HG03469 (cell line): ENCODE measurements around the gene RAD54L2.
"Not testable (repeated sequence)": the region's sequence is repeated elsewhere in the genome, so short reads cannot be mapped to it uniquely, and the experiment has no call there.

Experiments
- ATAC-seq: cut with Tn5 transposase; IDR thresholded peaks from one replicate; pipeline ENCODE4 v1.9.1; 2021; ENCODE audit warnings: mild to moderate bottlenecking, moderate library complexity, moderate number of reproducible peaks; ENCODE audit not compliant: unreplicated experiment

The RAD54L2 gene

DNA sequence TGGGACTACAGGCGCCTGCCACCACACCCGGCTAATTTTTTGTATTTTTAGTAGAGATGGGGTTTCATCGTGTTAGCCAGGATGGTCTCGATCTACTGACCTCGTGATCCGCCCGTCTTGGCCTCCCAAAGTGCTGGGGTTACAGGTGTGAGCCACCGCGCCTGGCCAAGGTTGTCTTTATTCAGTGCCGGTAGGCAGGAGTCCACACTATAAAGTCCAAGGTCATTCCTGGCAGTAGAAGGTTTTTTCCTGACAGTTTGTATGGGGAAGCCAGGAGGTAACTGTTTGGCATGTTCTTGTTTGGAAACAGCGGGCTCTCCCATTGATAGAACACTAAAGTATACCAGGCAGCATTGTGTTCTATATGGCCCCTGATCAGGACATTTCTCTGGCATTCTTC is 4.1 kb downstream of the RAD54L2 start:
- not testable (repeated sequence) for ATAC-seq

DNA sequence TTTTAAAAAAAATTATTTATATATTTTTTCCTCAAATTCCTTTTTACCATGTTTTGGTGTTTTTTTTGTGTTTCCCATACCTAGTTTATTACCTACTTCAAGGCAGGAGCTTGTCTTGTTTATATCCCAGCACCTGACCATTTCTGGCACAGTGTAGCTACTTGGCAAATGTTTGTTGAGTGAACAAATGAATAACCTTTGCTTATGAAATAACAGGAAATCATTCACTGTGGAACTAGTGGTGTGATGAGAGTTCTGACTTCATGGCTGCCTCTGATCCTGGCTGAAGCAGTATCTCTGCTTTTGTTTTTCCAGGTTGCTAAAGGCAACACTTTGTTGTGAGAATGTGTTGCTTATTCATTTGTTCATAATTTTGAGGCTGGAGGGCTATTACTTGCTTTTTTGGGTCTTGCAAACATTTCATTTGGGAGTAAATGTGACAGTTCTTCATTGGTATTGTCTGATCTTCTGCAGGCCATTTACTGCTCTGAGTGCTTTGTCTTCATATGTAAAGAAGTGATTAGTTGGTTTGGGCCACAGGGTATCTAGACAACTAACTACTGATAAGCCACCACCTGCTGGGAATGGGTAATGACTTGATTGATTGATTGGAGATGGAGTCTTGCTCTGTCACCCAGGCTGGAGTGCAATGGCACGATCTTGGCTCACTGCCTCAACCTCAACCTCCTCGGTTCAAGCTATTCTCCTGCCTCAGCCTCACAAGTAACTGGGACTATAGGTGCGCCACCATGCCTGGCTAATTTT is 5.7 kb downstream of the RAD54L2 start:
- ATAC-seq = no peak

DNA sequence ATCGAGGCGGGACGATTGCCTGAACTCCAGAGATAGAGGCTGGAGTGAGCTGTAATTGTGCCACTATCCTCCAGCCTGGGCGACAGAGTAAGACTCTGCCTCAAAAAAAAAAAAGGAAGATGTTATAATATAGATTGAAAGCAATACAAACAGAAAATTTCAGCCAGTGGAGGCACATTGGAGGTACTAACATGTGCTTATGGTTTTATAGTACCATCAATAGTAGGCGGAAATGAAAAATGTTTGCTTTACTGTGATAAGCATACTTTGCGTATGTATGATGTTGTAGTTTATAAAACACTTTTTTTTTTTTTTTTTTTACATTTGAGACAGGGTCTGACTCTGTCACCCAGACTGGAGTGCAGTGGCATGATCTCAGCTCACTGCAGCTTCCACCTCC is 8.8 kb downstream of the RAD54L2 start:
- ATAC-seq = no peak

DNA sequence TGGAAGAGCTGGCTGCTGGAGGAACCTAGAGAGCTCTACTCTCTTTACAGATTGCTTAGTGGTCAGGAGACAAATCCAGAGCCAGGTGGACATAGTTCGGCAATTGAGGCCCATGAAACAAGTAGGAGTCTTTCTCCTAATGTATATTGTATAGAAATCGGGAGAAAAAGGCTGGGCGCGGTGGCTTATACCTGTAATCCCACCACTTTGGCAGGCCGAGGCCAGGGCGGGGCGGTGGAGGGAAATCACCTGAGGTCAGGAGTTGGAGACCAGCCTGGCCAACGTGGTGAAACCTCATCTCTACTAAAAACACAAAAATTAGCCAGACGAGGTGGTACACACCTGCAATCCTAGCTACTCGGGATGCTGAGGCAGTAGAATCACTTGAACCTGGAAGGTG is 10.8 kb downstream of the RAD54L2 start:
- no peak for ATAC-seq

DNA sequence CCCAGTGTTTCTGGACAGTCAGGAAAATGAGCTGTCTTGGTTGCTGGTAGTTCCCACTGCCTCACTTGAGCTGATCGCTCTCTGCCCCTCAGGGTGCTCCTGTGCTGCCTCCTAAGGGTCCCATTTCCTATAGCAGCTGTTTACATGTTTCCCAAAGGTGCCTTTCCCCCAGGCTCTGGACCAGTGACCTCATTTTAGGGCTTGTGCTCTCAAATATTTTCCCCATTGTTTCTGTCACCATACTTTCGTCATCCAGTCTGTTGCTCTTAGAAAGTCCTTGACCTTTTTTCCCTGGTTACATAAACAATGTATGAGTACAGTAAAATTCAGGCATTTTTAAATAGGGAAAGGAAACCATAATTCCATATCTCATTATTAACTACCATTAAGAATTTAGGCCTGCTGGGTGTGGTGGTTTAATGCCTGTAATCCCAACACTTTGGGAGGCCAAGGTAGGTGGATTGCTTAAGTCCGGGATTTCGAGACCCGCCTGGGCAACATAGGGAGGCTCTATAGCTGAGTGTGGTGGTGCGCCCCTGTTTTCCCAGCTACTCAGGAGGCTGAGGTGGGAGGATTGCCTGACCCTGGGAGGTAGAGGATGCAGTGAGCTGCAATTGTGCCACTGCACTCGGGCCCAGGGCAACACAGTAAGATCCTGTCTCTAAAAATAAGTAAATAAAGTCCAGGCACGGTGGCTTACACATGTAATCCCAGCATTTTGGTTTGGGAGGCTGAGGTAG is 11.7 kb downstream of the RAD54L2 start:
- no peak for ATAC-seq

DNA sequence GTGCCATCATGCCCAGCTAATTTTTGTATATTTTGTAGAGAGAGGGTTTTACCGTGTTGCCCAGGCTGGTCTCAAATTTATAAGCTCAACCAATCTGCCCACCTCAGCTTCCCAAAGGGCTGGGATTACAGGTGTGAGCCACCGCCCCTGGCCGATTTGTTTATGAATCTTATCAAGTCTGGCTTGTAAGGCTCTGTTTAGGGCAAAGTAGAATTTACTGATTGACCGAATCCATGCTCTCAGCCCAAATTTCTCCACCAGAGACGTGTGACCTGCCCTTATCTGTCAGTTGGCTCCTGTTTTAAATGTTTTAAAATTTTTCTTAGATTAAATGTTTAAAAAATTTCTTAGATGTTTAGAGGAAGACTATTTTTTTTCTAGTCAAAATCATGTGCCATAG is 19.5 kb downstream of the RAD54L2 start:
- no peak for ATAC-seq

DNA sequence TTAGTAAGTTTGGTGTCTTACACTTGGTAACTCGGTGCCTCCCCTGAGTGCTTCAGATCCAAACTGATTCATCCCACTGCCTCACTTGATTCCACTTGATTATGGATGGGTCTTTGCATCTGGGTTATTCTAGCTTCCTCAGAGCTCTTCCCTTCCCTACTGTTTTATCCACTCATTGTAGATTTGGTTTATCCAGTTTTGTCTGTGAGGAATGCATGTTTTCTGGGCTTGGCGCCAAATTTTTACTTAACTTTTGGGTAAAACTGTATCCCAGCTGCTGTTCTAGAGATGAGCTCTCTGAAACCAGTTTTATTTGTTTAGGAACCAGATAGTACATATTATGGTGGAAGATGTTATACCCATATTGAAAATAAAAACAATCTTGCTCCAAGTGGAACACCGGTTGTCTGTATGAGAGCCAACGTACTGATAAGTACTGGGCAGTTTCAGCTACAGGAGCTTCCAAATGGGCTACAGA is 20.9 kb downstream of the RAD54L2 start:
- no peak for ATAC-seq

DNA sequence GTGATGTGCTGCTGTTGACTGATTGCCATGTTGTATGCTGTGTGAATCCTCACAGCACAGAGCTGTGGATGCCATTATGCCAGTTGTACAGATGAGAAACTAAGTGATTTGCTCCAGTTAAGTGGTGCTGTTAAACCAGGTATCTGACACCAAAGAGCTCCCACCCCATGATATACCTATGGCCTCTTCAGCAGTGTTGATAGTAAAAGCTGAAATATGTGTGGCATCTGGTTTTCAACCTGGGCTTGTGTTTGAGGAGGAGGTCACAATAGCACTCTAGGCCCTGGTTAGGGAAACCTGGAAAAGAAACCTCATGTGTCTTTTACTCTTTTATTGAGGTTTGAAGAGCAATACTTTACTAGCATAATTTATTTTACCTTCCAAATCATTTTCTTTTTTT is 21.4 kb downstream of the RAD54L2 start:
- no peak for ATAC-seq

DNA sequence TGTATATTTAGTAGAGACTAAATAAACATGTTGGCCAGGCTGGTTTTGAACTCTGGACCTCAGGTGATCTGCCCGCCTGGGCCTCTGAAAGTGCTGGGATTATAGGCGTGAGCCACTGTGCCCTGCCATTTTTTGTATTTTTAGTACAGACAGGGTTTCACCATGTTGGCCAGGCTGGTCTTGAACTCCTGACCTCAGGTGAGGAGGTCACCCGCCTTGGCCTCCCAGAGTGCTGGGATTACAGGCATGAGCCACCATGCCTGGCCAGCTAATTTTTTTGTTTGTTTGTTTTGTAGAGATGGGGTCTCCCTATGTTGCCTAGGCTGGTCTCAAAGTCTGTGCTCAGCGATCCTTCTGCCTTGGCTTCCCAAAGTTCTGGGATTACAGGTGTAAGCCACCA is 23.9 kb downstream of the RAD54L2 start:
- ATAC-seq = not testable (repeated sequence)

DNA sequence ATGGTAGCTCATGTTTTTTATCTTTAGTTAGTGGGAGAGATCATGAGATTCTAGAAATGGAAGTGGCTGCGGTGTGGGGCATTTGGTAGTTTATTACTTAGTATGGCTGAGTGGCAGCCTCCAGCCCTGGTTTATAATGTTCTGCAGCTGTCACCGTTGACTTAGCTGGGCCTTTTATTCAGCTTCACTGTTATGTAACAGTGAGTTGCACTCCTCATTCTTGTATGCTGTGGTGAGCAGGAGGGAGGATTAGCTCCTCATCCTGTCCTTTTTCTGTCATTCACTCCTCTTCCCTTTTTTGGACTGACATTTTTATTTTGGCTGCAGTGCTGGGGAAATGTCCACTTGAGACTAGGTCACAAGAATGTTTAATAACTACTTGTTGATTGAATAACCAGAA is 29.5 kb downstream of the RAD54L2 start:
- ATAC-seq = no peak

DNA sequence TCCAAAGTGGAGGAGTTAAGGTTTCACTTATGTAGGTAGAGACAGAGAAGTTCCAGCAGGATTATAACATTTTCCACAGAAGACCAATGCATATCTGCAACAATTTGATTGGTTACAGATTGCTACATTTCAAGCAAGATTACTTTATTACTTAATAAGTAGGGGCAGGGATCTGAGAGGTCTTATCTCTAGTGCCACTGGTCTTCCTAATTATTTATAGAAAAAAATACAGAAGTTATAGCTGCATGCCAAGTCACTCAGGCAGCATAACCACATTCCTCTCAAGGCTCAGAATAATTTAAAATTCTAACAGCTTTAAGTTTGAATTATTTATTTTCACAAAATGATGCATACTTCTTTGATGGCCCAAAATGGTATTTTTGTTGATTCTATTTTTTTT is 30.5 kb downstream of the RAD54L2 start:
- ATAC-seq = no peak

DNA sequence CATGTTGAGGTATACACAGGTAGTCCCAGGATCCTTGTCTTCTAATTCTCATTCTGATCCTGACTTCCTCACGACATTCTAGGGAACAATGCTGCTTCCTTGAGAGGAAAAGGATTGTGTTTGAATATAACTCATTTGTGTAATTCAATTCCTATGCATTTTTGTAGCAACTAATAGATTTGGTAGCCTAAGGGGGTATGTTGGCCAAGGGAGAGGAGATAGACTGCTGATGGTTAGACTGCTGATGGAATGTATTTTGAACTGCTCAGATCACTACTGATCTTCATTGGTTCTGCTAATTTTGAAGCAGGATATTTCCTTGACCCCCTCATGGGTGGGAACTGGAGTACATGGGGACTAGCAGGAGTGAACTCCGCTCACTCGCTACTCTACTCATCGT is 39.7 kb downstream of the RAD54L2 start:
- ATAC-seq = no peak

DNA sequence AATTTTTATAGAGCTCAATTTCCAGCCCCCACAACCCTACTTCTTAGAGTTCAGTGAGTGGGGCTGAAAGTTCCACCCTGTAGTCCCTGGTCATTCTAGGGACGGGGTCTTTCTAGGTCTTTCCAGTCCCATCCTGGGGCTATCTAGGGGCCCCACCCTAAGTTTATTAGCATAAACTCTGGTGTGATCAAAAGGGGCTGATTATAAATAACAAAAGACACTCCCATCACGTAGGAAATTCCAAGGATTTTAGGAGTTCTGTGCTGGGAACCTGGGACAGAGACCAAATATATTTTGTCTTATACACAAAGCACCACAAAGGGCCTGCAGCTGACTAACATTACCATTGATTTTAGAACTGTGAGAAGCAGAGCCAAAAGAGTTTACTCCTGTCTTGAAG is 41.9 kb downstream of the RAD54L2 start:
- ATAC-seq = no peak

DNA sequence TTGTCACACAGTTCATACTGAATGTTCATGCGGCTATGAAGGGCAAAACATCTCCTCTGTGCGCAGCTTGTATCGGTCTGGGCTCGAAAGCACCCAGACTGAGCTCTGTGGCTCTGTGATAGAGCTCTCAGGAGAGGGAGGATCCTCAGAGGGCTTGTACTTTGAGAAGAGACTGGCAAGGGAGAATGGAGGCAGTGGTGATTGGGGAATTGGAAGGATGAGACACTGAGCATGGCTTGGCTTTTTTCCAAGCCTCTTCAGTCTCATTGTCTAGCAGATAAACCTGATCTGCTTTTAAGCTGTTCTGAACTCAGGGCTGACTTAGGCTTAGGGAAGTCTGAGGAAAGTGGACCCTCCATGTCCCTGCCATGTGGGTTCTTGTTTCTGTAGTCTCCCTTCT is 43.0 kb downstream of the RAD54L2 start:
- ATAC-seq = no peak

DNA sequence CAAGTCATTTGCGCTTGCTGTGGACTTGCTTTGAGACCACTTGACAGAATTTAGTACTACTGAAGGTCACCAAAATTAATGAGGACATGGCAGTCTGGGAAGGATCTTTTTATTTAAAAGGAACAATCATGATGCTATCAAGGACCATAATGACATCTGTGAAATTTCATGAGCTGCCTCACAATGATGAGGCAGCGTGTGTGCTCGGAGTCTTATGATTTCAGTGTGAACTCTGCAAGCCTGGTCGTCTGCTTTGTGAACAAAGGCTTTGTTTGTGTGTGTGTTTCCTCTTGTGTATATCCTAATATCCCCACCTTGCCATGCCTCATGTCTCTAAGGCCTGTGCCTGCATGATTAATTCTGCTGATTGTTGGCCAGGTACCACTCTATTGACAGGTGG is 46.7 kb downstream of the RAD54L2 start:
- no peak for ATAC-seq

DNA sequence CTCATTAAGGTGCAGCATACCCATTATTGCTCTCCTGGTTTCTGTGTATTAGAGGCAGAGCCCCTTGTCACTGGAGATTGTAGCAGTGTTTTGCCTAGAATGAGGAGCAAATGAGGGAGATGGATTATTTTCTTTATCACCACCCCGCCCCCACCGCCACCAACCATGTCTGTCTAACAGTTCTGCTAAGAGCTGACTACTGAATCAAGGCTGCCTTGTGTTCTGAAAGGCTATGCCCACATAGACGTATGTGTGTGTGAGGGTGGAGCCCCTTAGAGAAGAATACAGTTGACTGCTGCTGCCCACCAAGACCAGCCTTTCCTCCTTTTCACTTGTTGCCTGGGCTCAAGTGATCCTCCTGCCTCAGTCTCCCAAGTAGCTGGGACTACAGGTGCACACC is 47.4 kb downstream of the RAD54L2 start:
- ATAC-seq = no peak
